Mammary epithelial cell (primary cell): ENCODE results near the gene CCNL2.

Experiments used
- CTCF ChIP-seq, 2 donors: IDR thresholded peaks in 1 of 2; conservative IDR thresholded peaks in 1 of 2; 2 replicates each; pipeline ENCODE4 v1.5.1; 2011 to 2012; ENCODE audit warnings: inconsistent platforms in 2 of 2, low read length in 2 of 2, mild to moderate bottlenecking in 2 of 2, control low read depth in 1 of 2, low read depth in 1 of 2; ENCODE audit not compliant: insufficient read depth in 1 of 2; ENCODE audit errors: extremely low read depth in 1 of 2
- EZH2 ChIP-seq: IDR thresholded peaks from 2 replicates; pipeline ENCODE4 v1.6.1; 2012; ENCODE audit warnings: low read length, inconsistent platforms, borderline replicate concordance

DNA sequence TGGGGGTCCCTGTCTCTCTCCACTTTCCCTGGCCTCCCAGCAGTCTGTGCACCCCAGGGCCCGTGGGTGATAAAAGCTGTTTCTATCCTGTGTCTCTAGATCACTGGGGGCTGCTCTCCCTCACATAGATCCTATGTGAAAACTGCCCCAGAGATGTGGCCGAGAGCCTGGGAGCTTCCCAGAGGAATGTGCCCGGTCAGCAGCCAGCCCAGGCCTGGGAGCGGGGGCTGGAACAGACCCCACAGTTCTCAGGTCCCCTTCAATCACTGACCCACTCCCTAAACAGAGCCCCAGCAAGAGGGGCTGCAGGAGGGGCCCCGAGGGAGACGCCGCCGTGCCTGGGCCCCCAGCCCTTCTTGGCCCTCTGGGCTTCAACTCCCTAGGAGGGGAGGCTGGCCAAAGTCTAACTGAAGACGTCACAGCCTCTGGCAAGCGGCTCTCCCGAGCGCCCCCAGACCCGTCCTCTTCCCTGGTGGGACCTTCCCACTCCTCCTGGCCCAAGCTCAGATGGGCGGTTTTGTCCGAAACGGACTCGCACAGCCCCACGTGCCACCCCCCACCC is 41.2 kb downstream of the CCNL2 start:
- TF ChIP-seq CTCF (conservative IDR thresholded peaks at IDR 0.05 in 1 of 2, IDR thresholded peaks at IDR 0.05 in 1 of 2; ENCODE audit: extremely low read depth in 1 of 2, insufficient read depth in 1 of 2, low read depth in 1 of 2, low read length in 2 of 2) (no peak), EZH2 (no peak)
